ENCODE measurements around the gene SSR1. TPM values are rescaled to one million over a fixed set of nuclear protein-coding genes. Genes with fewer than 3 reads are reported as not detected.
A peak's percentile ranks its signal among the peaks of the same experiment; 100 is the strongest.

SSR1 gene
- total RNA-seq, 1 donor from 2014 or later: 132 TPM

DNA sequence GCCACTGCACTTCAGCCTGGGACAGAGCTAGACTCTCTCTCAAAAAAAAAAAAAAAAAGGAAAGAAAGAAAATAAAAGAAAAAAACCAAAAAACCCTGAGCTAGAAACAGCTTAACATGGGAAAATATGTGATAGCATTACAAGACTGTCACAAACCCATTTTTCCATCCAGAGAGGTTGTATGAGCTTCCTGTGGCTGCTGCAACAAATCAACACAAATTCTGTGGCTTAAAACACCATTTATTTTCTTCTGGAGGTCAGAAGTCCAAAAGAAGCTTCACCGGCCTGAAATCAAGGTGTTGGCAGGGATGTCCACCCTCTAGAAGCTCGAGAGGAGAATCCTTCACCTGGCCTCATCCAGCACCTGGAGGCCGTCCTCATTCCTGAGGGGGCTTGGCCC is 21.7 kb upstream of the SSR1 start:
- no peaks in the 10 kb centered on the region for H3K4me1 Mint-ChIP-seq (ENCODE audit: unreplicated experiment)
- peaks cover 2% of the 10 kb centered on the region for H3K27me3 Mint-ChIP-seq (ENCODE audit: unreplicated experiment)
- H3K4me3 Mint-ChIP-seq (ENCODE audit: unreplicated experiment): no peak overlapping the region
- TF ChIP-seq, protein P1, sequence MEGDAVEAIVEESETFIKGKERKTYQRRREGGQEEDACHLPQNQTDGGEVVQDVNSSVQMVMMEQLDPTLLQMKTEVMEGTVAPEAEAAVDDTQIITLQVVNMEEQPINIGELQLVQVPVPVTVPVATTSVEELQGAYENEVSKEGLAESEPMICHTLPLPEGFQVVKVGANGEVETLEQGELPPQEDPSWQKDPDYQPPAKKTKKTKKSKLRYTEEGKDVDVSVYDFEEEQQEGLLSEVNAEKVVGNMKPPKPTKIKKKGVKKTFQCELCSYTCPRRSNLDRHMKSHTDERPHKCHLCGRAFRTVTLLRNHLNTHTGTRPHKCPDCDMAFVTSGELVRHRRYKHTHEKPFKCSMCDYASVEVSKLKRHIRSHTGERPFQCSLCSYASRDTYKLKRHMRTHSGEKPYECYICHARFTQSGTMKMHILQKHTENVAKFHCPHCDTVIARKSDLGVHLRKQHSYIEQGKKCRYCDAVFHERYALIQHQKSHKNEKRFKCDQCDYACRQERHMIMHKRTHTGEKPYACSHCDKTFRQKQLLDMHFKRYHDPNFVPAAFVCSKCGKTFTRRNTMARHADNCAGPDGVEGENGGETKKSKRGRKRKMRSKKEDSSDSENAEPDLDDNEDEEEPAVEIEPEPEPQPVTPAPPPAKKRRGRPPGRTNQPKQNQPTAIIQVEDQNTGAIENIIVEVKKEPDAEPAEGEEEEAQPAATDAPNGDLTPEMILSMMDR (IDR thresholded peaks at IDR 0.05; ENCODE audit: unreplicated experiment): no peak
- no peak for DNase-seq (ENCODE audit: low spot score)
- H3K9me3 Mint-ChIP-seq (ENCODE audit: unreplicated experiment): no peaks in the 10 kb centered on the region
- H3K27ac Mint-ChIP-seq (ENCODE audit: unreplicated experiment): no peak overlapping the region
- no peaks in the 10 kb centered on the region for H3K36me3 Mint-ChIP-seq (ENCODE audit: low read depth, unreplicated experiment)

DNA sequence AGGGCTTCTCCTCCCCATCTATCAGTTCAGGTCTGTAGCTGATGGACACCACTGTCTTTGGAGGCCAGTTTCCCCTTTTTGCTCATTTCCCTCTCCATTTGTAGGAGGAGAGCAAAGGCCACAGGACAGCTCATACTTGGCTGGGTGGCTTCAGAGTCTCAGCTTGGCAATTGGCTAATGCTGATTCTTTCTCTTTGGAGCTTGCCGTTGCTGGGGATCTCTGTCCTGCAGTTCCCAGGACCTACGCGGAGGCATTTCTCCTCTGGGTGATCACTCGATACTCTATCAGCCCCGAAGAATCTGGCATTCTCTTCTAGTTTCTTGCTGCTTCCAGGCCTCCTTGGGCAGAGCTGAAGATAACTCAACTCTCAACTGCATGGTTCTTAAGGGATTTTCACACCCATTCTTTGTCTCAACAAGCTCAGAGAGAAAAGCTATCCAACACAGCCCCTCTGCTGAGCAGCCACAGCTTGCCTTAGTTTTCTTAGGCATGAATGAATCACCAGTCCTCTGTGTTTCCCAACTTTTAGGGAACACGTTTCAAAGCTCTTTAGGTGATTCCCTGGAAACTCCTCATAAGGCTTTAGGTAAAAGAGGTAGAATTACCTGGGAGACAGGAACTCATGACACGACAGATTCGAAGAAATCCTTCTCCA is 19.2 kb upstream of the SSR1 start:
- Mint-ChIP-seq H3K27me3 (ENCODE audit: unreplicated experiment) (peaks cover 2% of the 10 kb centered on the region), H3K4me1 (ENCODE audit: unreplicated experiment) (no peaks in the 10 kb centered on the region), H3K9me3 (ENCODE audit: unreplicated experiment) (no peaks in the 10 kb centered on the region), H3K36me3 (ENCODE audit: low read depth, unreplicated experiment) (no peaks in the 10 kb centered on the region), H3K27ac (ENCODE audit: unreplicated experiment) (peak overlapping the region; percentile 38), H3K4me3 (ENCODE audit: unreplicated experiment) (no peak overlapping the region)
- no peak for DNase-seq (ENCODE audit: low spot score)
- TF ChIP-seq, protein P1 (IDR thresholded peaks at IDR 0.05; ENCODE audit: unreplicated experiment): no peak

DNA sequence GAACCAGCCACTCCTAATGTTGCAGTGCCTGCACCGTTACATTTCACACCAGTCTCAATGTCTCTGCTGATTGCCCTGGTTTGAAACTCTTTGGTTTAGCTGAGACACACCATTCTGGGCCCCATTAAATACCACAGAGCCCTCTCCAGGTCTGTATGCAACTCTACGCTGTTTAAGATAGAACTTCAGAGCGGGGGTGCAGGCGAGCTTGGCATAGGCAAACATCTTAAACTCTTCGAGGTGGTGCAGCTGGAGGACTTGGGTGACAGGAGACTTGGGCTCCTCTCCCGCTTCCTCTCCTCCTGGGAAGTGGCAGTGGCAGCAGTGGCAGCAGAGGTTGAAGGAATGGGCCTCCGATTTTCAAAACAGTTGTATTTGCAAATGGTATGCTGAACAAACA is 18.5 kb upstream of the SSR1 start:
- no peaks in the 10 kb centered on the region for H3K4me1 Mint-ChIP-seq (ENCODE audit: unreplicated experiment)

DNA sequence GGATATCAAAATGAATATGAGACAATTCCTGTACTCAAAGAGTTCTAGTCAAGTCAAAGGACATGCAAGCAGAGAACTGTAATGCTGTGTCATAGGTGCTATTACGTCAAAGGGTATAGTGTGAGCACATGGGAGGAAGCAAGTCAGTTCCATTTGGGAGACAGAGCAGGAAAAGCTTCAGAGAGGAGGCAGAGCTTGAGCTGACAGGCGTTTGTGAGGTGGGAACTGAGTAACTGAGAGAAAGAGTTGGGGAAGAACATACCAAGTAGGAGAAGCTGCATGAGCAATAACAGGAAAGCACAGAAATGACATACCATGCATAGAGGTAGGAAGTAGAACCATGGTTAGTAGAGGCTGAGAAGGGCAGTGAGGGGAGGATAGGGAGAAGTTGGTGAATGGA is 15.2 kb upstream of the SSR1 start:
- no peaks in the 10 kb centered on the region for H3K36me3 Mint-ChIP-seq (ENCODE audit: low read depth, unreplicated experiment)
- no peak overlapping the region for H3K4me3 Mint-ChIP-seq (ENCODE audit: unreplicated experiment)
- H3K4me1 Mint-ChIP-seq (ENCODE audit: unreplicated experiment): no peaks in the 10 kb centered on the region
- no peaks in the 10 kb centered on the region for H3K9me3 Mint-ChIP-seq (ENCODE audit: unreplicated experiment)
- TF ChIP-seq, protein P1 (IDR thresholded peaks at IDR 0.05; ENCODE audit: unreplicated experiment): no peak
- no peaks in the 10 kb centered on the region for H3K27me3 Mint-ChIP-seq (ENCODE audit: unreplicated experiment)
- DNase-seq (ENCODE audit: low spot score): no peak
- H3K27ac Mint-ChIP-seq (ENCODE audit: unreplicated experiment): no peak overlapping the region

More for the DNA sequence above, 18.5 kb upstream of the SSR1 start:
- peaks cover 2% of the 10 kb centered on the region for H3K27me3 Mint-ChIP-seq (ENCODE audit: unreplicated experiment)
- no peak overlapping the region for H3K27ac Mint-ChIP-seq (ENCODE audit: unreplicated experiment)
- H3K9me3 Mint-ChIP-seq (ENCODE audit: unreplicated experiment): no peaks in the 10 kb centered on the region
- no peak overlapping the region for H3K4me3 Mint-ChIP-seq (ENCODE audit: unreplicated experiment)
- H3K36me3 Mint-ChIP-seq (ENCODE audit: low read depth, unreplicated experiment): no peaks in the 10 kb centered on the region
- DNase-seq (ENCODE audit: low spot score): no peak
- TF ChIP-seq, protein P1 (IDR thresholded peaks at IDR 0.05; ENCODE audit: unreplicated experiment): no peak

DNA sequence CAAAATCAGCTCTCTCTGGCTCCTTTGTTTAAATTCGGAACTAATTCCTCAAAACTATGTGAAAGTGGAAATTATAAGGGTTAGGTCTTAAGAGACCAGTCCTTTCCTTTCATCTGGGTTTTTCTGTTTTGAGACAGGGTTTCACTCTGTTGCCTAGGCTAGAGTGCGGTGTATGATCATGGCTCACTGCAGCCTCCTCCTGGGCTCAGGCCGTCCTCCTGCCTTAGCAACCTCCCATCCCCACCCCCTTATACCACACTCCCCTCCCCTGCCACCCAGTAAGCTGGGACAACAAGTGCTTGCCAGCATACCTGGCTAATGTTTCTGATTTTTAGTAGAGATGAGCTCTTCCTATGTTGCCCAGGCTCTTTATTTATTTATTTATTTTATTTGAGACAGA is 12.8 kb upstream of the SSR1 start:
- Mint-ChIP-seq H3K4me3 (ENCODE audit: unreplicated experiment) (no peak overlapping the region), H3K27ac (ENCODE audit: unreplicated experiment) (no peak overlapping the region), H3K4me1 (ENCODE audit: unreplicated experiment) (no peaks in the 10 kb centered on the region), H3K9me3 (ENCODE audit: unreplicated experiment) (no peaks in the 10 kb centered on the region), H3K36me3 (ENCODE audit: low read depth, unreplicated experiment) (no peaks in the 10 kb centered on the region), H3K27me3 (ENCODE audit: unreplicated experiment) (peaks cover 1% of the 10 kb centered on the region)
- TF ChIP-seq, protein P1 (IDR thresholded peaks at IDR 0.05; ENCODE audit: unreplicated experiment): no peak
- no peak for DNase-seq (ENCODE audit: low spot score)

All from endothelial cell (in vitro differentiated cells).